Measurements from ENCODE around the gene VEGFA.

Gene VEGFA

GRCh38 chr6:43800746-43801494 lies 30.9 kb downstream of the VEGFA start:
- Histone ChIP-seq H3K4me2 (ENCODE audit: low read length) (no peak overlapping the region), H4K20me1 (ENCODE audit: insufficient read depth, low read length) (no peaks in the 10 kb centered on the region), H3K27me3 (ENCODE audit: low read depth, low read length) (no peaks in the 10 kb centered on the region), H3K36me3 (replicated peaks; ENCODE audit: low read depth, low read length) (no peaks in the 10 kb centered on the region), H3K9ac (ENCODE audit: low read length) (no peak overlapping the region), H3K79me2 (ENCODE audit: low read length) (no peaks in the 10 kb centered on the region), H3K4me1 (ENCODE audit: low read length) (peaks cover 16% of the 10 kb centered on the region), H2AFZ (ENCODE audit: low read depth, low read length) (no peak overlapping the region), H3K27ac (ENCODE audit: low read length) (no peak overlapping the region), H3K9me3 (ENCODE audit: insufficient read depth, low read length) (no peaks in the 10 kb centered on the region), H3K4me3 (ENCODE audit: low read length) (no peak overlapping the region)
- TF ChIP-seq EZH2phosphoT487 (IDR thresholded peaks at IDR 0.05; ENCODE audit: low read depth) (no peak), CTCF (IDR thresholded peaks at IDR 0.05; ENCODE audit: low read depth, low read length) (0 out of 2 replicates have a peak, but pooled peaks have one; percentile 8)

- H3K36me3 ChIP-seq (replicated peaks; ENCODE audit: low read depth, low read length): no peaks in the 10 kb centered on the region
- no peaks in the 10 kb centered on the region for H3K27me3 ChIP-seq (ENCODE audit: low read depth, low read length)
- no peak overlapping the region for H3K4me3 ChIP-seq (ENCODE audit: low read length)
- no peak overlapping the region for H3K4me2 ChIP-seq (ENCODE audit: low read length)
- H4K20me1 ChIP-seq (ENCODE audit: insufficient read depth, low read length): no peaks in the 10 kb centered on the region
- no peaks in the 10 kb centered on the region for H3K79me2 ChIP-seq (ENCODE audit: low read length)
- no peak overlapping the region for H3K27ac ChIP-seq (ENCODE audit: low read length)
- H3K9me3 ChIP-seq (ENCODE audit: insufficient read depth, low read length): no peaks in the 10 kb centered on the region
- H3K9ac ChIP-seq (ENCODE audit: low read length): no peak overlapping the region
- TF ChIP-seq CTCF (IDR thresholded peaks at IDR 0.05; ENCODE audit: low read depth, low read length) (no peak), EZH2phosphoT487 (IDR thresholded peaks at IDR 0.05; ENCODE audit: low read depth) (no peak)
- no peak overlapping the region for H2AFZ ChIP-seq (ENCODE audit: low read depth, low read length)
- H3K4me1 ChIP-seq (ENCODE audit: low read length): peaks cover 16% of the 10 kb centered on the region
These were observed 31.6 kb downstream of the VEGFA start for GRCh38 chr6:43801495-43802181.

GRCh38 chr6:43803055-43803782 lies 33.2 kb downstream of the VEGFA start:
- H3K4me2 ChIP-seq (ENCODE audit: low read length): no peak overlapping the region
- no peak overlapping the region for H2AFZ ChIP-seq (ENCODE audit: low read depth, low read length)
- TF ChIP-seq EZH2phosphoT487 (IDR thresholded peaks at IDR 0.05; ENCODE audit: low read depth) (no peak), CTCF (IDR thresholded peaks at IDR 0.05; ENCODE audit: low read depth, low read length) (no peak)
- H3K27me3 ChIP-seq (ENCODE audit: low read depth, low read length): 0 out of 2 replicates have a peak, but pooled peaks cover 3% of the 10 kb centered on the region
- no peak overlapping the region for H3K9ac ChIP-seq (ENCODE audit: low read length)
- no peak overlapping the region for H3K4me3 ChIP-seq (ENCODE audit: low read length)
- H3K27ac ChIP-seq (ENCODE audit: low read length): no peak overlapping the region
- H4K20me1 ChIP-seq (ENCODE audit: insufficient read depth, low read length): no peaks in the 10 kb centered on the region
- peaks cover 16% of the 10 kb centered on the region for H3K4me1 ChIP-seq (ENCODE audit: low read length)
- H3K36me3 ChIP-seq (replicated peaks; ENCODE audit: low read depth, low read length): no peaks in the 10 kb centered on the region
- no peaks in the 10 kb centered on the region for H3K9me3 ChIP-seq (ENCODE audit: insufficient read depth, low read length)
- H3K79me2 ChIP-seq (ENCODE audit: low read length): no peaks in the 10 kb centered on the region

Measured in OCI-LY3 (cell line).